Keratinocyte (primary cell): ENCODE measurements around the gene UBE2R2. TPM values are rescaled to one million over a fixed set of nuclear protein-coding genes. Genes with fewer than 3 reads are reported as not detected.

Experiments used
- DNase-seq: peaks from one replicate; pipeline ENCODE4 v3.0.0-alpha.2; 2011; ENCODE audit warnings: low read depth, missing footprints, low spot score
- FAIRE-seq: peaks from 2 replicates; lab custom pipeline; 2011; peaks lifted over from hg19 to GRCh38; lab: Jason Lieb, UNC
- H2AFZ ChIP-seq: 2 replicates; pipeline ENCODE4 v1.6.0; 2012; ENCODE audit warnings: low read length, control low read depth, inconsistent platforms; ENCODE audit not compliant: control insufficient read depth
- H3K27ac ChIP-seq: 2 replicates; pipeline ENCODE4 v1.5.1; 2011; ENCODE audit warnings: low read length; ENCODE audit not compliant: control insufficient read depth, insufficient read depth
- H3K27me3 ChIP-seq: 3 replicates; pipeline ENCODE4 v1.6.0; 2011; ENCODE audit warnings: low read length; ENCODE audit not compliant: control insufficient read depth, insufficient read depth; ENCODE audit errors: extremely low read depth
- H3K36me3 ChIP-seq, 2 experiments: 2 replicates in 1 of 2; 3 replicates in 1 of 2; pipeline ENCODE4 v1.5.1; 2011; ENCODE audit warnings: low read length in 2 of 2, mild to moderate bottlenecking in 1 of 2; ENCODE audit not compliant: control insufficient read depth in 2 of 2, insufficient read depth in 2 of 2; ENCODE audit errors: extremely low read depth in 1 of 2
- H3K4me1 ChIP-seq: 3 replicates; pipeline ENCODE4 v1.5.1; 2011; ENCODE audit warnings: low read length; ENCODE audit not compliant: control insufficient read depth, insufficient read depth; ENCODE audit errors: extremely low read depth
- H3K4me2 ChIP-seq: 3 replicates; pipeline ENCODE4 v1.6.0; 2011; ENCODE audit warnings: low read depth, low read length; ENCODE audit not compliant: control insufficient read depth, insufficient read depth; ENCODE audit errors: extremely low read depth
- H3K4me3 ChIP-seq, 3 experiments: fragments of 200-600 bp in 1 of 3; sonication (generic) in 1 of 3; 2 replicates in 2 of 3; 3 replicates in 1 of 3; pipeline ENCODE4 v1.5.1; 2011 to 2016; ENCODE audit warnings: low read length in 3 of 3, mild to moderate bottlenecking in 3 of 3, control low read depth in 2 of 3, inconsistent platforms in 1 of 3, low read depth in 1 of 3, mixed read lengths in 1 of 3, mixed run types in 1 of 3, moderate library complexity in 1 of 3; ENCODE audit not compliant: control insufficient read depth in 2 of 3, insufficient read depth in 2 of 3; ENCODE audit errors: extremely low read depth in 1 of 3
- H3K79me2 ChIP-seq: 2 replicates; pipeline ENCODE4 v1.6.0; 2012; ENCODE audit warnings: low read length; ENCODE audit not compliant: control insufficient read depth, insufficient read depth
- H3K9ac ChIP-seq: 3 replicates; pipeline ENCODE4 v1.6.0; 2011; ENCODE audit warnings: low read length; ENCODE audit not compliant: control insufficient read depth, insufficient read depth; ENCODE audit errors: extremely low read depth
- H3K9me1 ChIP-seq: 3 replicates; pipeline ENCODE4 v1.6.0; 2011; ENCODE audit warnings: low read length; ENCODE audit not compliant: control insufficient read depth, insufficient read depth; ENCODE audit errors: extremely low read depth
- H3K9me3 ChIP-seq: 2 replicates; pipeline ENCODE4 v1.5.1; 2012; ENCODE audit warnings: low read depth, low read length; ENCODE audit not compliant: control insufficient read depth
- H4K20me1 ChIP-seq: 3 replicates; pipeline ENCODE4 v1.6.0; 2011; ENCODE audit warnings: low read length; ENCODE audit not compliant: control insufficient read depth, insufficient read depth; ENCODE audit errors: extremely low read depth
- EZH2 ChIP-seq: IDR thresholded peaks from one replicate; pipeline ENCODE4 v1.6.1; 2012; ENCODE audit warnings: inconsistent platforms, mild to moderate bottlenecking, low read length, moderate library complexity
- dilution Hi-C: fragments of 300-500 bp; cut with MboI; formaldehyde crosslinking; loops from one replicate; pipeline ENCODE4 v1.7.0; 2020; ENCODE audit warnings: low sequenced_read_pairs; ENCODE audit not compliant: extremely low pct_ligation_motif_present
- polyA plus RNA-seq, 5 experiments: library from polyadenylated mRNA; depleted of rRNA in 3 of 5; stranded (reverse) in 3 of 5; stranded (forward) in 1 of 5; unstranded in 1 of 5; fragments of >200 nt; gene quantifications; 1 replicate in 1 of 5; 2 replicates in 3 of 5; 3 replicates in 1 of 5; pipeline versions ENCODE4 v1.2.1 to v1.2.3, GENCODE V29; 2011 to 2012; ENCODE audit warnings: missing spikeins in 2 of 5, low read depth in 1 of 5, low replicate concordance in 1 of 5
- TF ChIP-seq, protein P1 (sequence below), 3 experiments: IDR thresholded peaks in 1 of 3; conservative IDR thresholded peaks in 1 of 3; optimal IDR thresholded peaks in 1 of 3; 2 replicates in 2 of 3; 3 replicates in 1 of 3; pipeline versions ENCODE3 to v1.5.1; 2011; ENCODE audit warnings: low read length in 3 of 3, mild to moderate bottlenecking in 3 of 3, moderate library complexity in 2 of 3, control low read depth in 1 of 3, inconsistent platforms in 1 of 3; ENCODE audit not compliant: insufficient read depth in 2 of 3; ENCODE audit errors: extremely low read depth in 1 of 3

The UBE2R2 gene
- polyA plus RNA-seq, 1 donor (not counting 4 experiments of a cell fraction or from before 2014, with no cell fraction given) = 20.5 TPM

DNA sequence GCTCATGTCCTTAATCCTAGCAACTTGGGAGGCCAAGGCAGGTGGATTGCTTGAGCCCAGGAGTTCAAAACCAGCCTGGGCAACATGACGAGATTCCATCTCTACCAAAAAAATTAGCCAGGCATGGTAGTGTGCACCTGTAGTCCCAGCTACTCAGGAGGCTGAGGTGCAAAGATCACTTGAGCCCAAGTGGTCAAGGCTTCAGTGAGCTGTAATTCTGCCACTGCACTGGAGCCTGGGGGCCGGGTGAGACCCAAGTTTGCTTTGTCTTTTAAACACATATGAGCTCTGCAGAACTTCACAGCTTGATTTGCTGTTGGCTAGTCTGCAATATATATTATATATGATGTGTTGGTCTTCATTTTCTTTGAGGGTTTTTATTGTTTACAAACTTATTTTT lies 89.8 kb downstream of the UBE2R2 start:
- Histone ChIP-seq H4K20me1 (peaks cover 2% of the 10 kb centered on the region), H3K4me3 (no peak overlapping the region), H3K9me3 (no peaks in the 10 kb centered on the region), H3K4me1 (no peaks in the 10 kb centered on the region), H3K9ac (no peak overlapping the region), H3K27ac (no peak overlapping the region), H3K36me3 (peaks cover 9 to 17% of the 10 kb centered on the region in 2 experiments), H3K79me2 (peaks cover 71% of the 10 kb centered on the region), H2AFZ (no peak overlapping the region), H3K27me3 (no peaks in the 10 kb centered on the region), H3K4me2 (no peak overlapping the region), H3K9me1 (no peaks in the 10 kb centered on the region)
- no peak for DNase-seq
- no peak for FAIRE-seq
- dilution Hi-C loops = no loop called here
- TF ChIP-seq EZH2 = no peak
- TF ChIP-seq, protein P1, sequence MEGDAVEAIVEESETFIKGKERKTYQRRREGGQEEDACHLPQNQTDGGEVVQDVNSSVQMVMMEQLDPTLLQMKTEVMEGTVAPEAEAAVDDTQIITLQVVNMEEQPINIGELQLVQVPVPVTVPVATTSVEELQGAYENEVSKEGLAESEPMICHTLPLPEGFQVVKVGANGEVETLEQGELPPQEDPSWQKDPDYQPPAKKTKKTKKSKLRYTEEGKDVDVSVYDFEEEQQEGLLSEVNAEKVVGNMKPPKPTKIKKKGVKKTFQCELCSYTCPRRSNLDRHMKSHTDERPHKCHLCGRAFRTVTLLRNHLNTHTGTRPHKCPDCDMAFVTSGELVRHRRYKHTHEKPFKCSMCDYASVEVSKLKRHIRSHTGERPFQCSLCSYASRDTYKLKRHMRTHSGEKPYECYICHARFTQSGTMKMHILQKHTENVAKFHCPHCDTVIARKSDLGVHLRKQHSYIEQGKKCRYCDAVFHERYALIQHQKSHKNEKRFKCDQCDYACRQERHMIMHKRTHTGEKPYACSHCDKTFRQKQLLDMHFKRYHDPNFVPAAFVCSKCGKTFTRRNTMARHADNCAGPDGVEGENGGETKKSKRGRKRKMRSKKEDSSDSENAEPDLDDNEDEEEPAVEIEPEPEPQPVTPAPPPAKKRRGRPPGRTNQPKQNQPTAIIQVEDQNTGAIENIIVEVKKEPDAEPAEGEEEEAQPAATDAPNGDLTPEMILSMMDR (optimal IDR thresholded peaks at IDR 0.05 in 1 of 3, IDR thresholded peaks at IDR 0.05 in 1 of 3, conservative IDR thresholded peaks at IDR 0.05 in 1 of 3; ENCODE audit: extremely low read depth in 1 of 3, insufficient read depth in 2 of 3, low read length in 3 of 3) = no peak

DNA sequence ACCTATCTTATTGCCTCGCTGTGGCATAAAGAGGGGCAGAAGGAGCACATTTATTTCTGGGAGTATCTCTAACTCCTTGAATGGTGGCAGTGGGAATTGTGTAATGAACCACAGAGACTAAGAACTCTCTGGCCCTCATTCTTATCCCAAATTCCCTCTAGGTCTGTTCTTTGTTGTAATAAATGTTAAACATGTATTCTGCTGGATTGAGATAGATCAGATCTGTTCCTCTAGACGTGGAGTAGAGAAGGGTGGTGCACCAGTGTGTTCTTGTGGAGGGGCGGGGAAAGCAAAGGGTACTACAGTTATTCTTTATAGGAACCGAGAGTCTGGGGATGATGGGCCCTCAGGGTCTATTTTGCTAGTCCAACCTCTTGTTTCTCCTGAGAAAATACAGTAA lies 90.4 kb downstream of the UBE2R2 start:
- no peaks in the 10 kb centered on the region for H3K9me3 ChIP-seq
- dilution Hi-C loops = no loop called here
- H3K79me2 ChIP-seq = peaks cover 66% of the 10 kb centered on the region
- no peaks in the 10 kb centered on the region for H3K4me1 ChIP-seq
- no peaks in the 10 kb centered on the region for H3K9me1 ChIP-seq
- no peak overlapping the region for H3K9ac ChIP-seq
- no peak overlapping the region for H3K4me3 ChIP-seq
- H3K27me3 ChIP-seq = no peaks in the 10 kb centered on the region
- DNase-seq (no peak), FAIRE-seq (no peak)
- H3K4me2 ChIP-seq = no peak overlapping the region
- H4K20me1 ChIP-seq = peaks cover 2% of the 10 kb centered on the region
- no peak overlapping the region for H2AFZ ChIP-seq
- H3K27ac ChIP-seq = no peak overlapping the region
- peaks cover 5 to 13% of the 10 kb centered on the region in 2 experiments for H3K36me3 ChIP-seq
- TF ChIP-seq EZH2 = no peak
- TF ChIP-seq, protein P1 (optimal IDR thresholded peaks at IDR 0.05 in 1 of 3, IDR thresholded peaks at IDR 0.05 in 1 of 3, conservative IDR thresholded peaks at IDR 0.05 in 1 of 3; ENCODE audit: extremely low read depth in 1 of 3, insufficient read depth in 2 of 3, low read length in 3 of 3) = no peak
